VCaP (cell line): Measurements from ENCODE around the gene RDH12.

ENCODE experiments used
- H3K27ac ChIP-seq: fragments of 450-650 bp; 2 replicates; pipeline ENCODE4 v1.5.1; 2017
- TF ChIP-seq, protein P1 (sequence below): fragments of 450-650 bp; conservative IDR thresholded peaks from 2 replicates; pipeline ENCODE4 v1.5.1; 2017; ENCODE audit warnings: mild to moderate bottlenecking, moderate library complexity

Gene RDH12

DNA sequence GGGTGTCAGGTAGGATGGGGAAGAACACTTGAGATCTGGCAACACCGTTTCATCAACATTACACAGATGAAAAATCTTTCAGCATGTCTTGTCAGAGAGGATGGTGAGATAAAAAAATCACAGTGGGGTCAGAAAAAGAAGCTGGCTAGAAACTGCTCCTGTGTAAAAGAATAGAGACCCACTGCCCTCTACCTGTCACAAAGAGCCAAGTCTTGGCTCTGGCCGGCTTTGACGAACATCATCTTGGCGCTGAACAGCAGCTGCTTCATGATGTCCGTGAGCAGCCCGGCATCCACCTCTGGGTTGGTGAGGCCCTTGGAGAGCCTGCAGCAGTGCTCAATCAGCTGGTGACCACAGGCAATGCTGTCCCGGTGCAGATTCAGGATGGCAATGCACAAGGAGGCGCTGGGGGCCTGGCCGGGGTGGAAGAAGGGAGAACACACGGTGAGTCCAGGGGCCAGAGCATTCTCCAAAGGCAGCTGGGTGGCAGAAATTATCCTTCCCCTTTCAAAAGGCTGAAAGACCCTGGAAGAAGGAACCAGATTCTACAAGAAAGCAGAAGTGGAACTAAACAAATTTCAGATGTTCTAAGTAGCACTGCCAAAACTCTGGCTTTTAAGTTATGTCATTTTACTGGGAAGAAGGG, 64.5 kb downstream of the RDH12 start:
- H3K27ac ChIP-seq: peak overlapping the region; percentile 46
- TF ChIP-seq, protein P1, sequence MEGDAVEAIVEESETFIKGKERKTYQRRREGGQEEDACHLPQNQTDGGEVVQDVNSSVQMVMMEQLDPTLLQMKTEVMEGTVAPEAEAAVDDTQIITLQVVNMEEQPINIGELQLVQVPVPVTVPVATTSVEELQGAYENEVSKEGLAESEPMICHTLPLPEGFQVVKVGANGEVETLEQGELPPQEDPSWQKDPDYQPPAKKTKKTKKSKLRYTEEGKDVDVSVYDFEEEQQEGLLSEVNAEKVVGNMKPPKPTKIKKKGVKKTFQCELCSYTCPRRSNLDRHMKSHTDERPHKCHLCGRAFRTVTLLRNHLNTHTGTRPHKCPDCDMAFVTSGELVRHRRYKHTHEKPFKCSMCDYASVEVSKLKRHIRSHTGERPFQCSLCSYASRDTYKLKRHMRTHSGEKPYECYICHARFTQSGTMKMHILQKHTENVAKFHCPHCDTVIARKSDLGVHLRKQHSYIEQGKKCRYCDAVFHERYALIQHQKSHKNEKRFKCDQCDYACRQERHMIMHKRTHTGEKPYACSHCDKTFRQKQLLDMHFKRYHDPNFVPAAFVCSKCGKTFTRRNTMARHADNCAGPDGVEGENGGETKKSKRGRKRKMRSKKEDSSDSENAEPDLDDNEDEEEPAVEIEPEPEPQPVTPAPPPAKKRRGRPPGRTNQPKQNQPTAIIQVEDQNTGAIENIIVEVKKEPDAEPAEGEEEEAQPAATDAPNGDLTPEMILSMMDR: peak; percentile 34

DNA sequence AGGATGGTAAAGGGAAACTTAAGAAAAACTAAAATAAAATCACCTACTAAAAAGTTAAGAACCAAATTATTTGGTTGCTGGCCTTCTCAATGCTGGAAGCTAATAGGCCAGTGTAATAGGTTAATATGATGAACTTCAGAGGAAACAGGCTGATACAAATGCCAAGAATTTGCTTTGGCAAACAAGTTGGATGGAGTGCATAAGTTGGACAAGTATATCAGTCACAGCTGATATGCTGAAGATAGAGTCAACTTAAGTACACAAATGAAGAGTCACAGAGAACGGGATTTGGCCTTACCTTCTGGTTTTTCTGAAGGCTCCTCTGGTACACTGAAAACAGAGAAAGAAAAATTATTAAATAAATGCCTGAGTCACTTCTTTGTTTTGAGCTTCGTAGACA, 66.5 kb downstream of the RDH12 start:
- peak overlapping the region; percentile 14; the same call in 1 of the 2 replicates for H3K27ac ChIP-seq
- TF ChIP-seq, protein P1: no peak

DNA sequence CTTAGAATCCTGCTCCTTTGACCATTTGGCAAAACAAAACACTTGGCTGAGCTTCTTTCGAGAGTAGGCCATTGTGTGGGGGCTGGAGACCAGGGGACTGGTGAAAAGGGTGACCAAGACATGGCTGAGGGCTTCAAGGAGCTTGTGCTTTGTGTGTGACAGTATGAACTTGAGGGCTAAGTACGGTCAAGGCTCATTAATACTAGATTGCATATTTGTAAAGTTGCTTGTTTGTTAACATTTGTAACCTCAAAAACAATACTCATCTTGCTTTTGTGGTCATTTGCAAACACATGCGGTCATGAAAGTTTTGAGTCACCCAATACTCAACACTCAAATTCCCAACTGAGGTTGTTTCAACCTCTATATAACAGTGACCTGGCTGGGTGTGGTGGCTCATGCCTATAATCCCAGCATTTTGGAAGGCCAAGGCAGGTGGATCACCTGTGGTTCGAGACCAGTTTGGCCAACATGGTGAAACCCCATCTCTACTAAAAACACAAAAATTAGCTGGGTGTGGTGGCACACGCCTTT, 72.2 kb downstream of the RDH12 start:
- H3K27ac ChIP-seq: no peak overlapping the region
- TF ChIP-seq, protein P1: no peak

DNA sequence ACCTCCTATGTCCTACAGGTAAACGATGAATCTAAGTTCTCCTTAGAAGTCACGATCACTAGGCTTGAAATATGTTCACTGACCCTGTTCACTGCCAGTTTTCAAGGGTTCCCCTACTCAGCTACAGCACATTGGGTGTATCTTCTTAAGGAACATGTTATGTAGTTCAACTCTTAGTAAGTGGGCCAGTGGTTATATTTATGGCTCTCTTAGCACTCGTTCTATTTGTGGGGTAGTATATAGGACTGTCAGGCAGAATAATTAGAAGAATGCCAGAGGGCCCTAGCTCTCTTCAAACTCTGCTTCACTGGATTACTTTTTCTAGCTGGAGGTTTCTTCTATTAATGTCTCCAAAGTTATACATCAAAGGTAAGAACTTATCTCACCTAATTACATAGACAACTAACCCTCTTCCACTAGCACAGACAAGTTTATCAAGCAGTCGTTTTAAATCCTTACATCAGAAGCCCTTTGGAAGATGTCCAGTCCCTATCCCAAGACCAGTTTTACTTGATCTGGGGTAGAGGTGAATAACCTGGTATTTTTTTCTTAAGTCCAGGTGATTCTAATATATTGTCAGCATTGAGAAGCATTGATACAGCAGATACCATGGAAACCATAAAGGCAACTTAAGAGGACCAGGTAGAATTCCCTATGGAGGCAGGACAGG, 75.1 kb downstream of the RDH12 start:
- H3K27ac ChIP-seq: no peak overlapping the region
- TF ChIP-seq, protein P1: no peak

DNA sequence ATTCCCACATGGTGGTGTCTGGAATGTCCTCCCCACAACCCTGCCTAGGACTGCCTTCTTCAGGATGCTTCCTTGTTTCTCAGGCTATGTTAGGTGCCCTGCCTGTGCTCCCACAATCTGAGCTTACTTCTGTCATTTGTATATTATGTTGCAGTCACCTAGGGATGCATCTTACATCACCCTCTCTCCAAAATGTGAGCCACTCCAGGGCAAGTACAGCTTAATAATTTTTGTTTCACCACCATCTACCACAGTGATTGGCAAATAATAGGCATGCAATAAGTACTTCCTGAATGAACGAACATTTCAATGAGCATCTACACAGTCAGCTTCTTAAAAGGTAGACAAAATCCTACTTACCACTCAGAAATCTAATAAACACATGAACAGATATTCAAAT, 77.1 kb downstream of the RDH12 start:
- TF ChIP-seq, protein P1: no peak
- H3K27ac ChIP-seq: no peak overlapping the region

DNA sequence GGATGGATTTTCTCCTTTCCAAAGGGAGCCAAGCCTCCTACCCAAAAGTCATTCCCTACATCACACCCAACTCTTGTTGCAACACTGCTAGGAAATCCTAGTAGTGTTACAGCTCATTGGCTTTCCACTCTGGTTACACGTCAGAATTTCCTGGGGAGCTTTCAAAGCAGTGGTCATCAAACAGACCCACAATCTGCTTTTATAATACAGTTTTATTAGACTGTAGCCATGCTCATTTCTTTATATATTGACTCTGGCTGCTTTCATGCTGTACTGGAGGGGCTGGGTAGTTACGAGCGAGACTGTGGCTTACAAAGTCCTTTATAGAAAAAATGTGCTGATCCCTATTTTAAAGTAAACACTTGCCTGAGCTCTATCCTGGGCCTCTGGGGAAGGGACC, 80.4 kb downstream of the RDH12 start:
- TF ChIP-seq, protein P1: no peak
- no peak overlapping the region for H3K27ac ChIP-seq
